Common myeloid progenitor, CD34-positive (primary cell): ENCODE data around the gene SORCS1.

ENCODE experiments used
- CTCF ChIA-PET: fragments of 350-600 bp; sonication (Branson Sonifier 250); formaldehyde crosslinking; loops from one replicate; lab custom pipeline; 2021; ENCODE audit warnings: antibody characterized with exemption; lab: Charles Lee
- POLR2A ChIA-PET: fragments of 350-600 bp; sonication (Branson Sonifier 250); formaldehyde crosslinking; loops from one replicate; lab custom pipeline; 2021; ENCODE audit warnings: antibody characterized with exemption; lab: Charles Lee
- DNase-seq, 3 donors: peaks; one replicate each; pipeline versions ENCODE4 v3.0.0 to v3.0.0-alpha.2; 2013
- H3K27ac ChIP-seq, 2 experiments: 1 replicate in 1 of 2; 2 replicates in 1 of 2; pipeline ENCODE4 v1.7.0; 2013; ENCODE audit warnings: inconsistent platforms in 2 of 2, low read length in 2 of 2, mild to moderate bottlenecking in 2 of 2, low read depth in 1 of 2, moderate library complexity in 1 of 2; ENCODE audit not compliant: severe bottlenecking in 2 of 2, insufficient read depth in 1 of 2, poor library complexity in 1 of 2
- H3K27me3 ChIP-seq, 5 experiments: replicated peaks in 2 of 5; 1 replicate in 3 of 5; 2 replicates in 2 of 5; pipeline versions ENCODE4 v1.6.1 to v1.7.0; 2013; ENCODE audit warnings: low read length in 4 of 5, mild to moderate bottlenecking in 2 of 5, moderate library complexity in 2 of 5, inconsistent platforms in 1 of 5; ENCODE audit not compliant: insufficient read depth in 5 of 5, control insufficient read depth in 4 of 5
- H3K36me3 ChIP-seq, 4 experiments: 1 replicate in 2 of 4; 2 replicates in 2 of 4; pipeline versions ENCODE4 v1.6.1 to v1.7.0; 2013; ENCODE audit warnings: low read length in 3 of 4, control low read depth in 1 of 4, mild to moderate bottlenecking in 1 of 4; ENCODE audit not compliant: control insufficient read depth in 4 of 4, insufficient read depth in 4 of 4
- H3K4me1 ChIP-seq, 4 experiments: 1 replicate in 3 of 4; 2 replicates in 1 of 4; pipeline versions ENCODE4 v1.6.1 to v1.7.1; 2013; ENCODE audit warnings: low read length in 3 of 4, mild to moderate bottlenecking in 3 of 4, control low read depth in 1 of 4, inconsistent platforms in 1 of 4, moderate library complexity in 1 of 4; ENCODE audit not compliant: control insufficient read depth in 4 of 4, insufficient read depth in 4 of 4; ENCODE audit errors: control extremely low read depth in 1 of 4
- H3K4me3 ChIP-seq, 7 experiments: 1 replicate in 4 of 7; 2 replicates in 3 of 7; pipeline versions ENCODE4 v1.5.1 to v1.7.0; 2013; ENCODE audit warnings: mild to moderate bottlenecking in 7 of 7, low read length in 6 of 7, moderate library complexity in 6 of 7, inconsistent platforms in 2 of 7, low read depth in 2 of 7, control low read depth in 1 of 7; ENCODE audit not compliant: insufficient read depth in 4 of 7, control insufficient read depth in 1 of 7; ENCODE audit errors: extremely low read depth in 1 of 7
- H3K9me3 ChIP-seq, 5 experiments: 1 replicate in 4 of 5; 2 replicates in 1 of 5; pipeline versions ENCODE4 v1.6.1 to v1.7.1; 2013; ENCODE audit warnings: low read length in 4 of 5, mild to moderate bottlenecking in 2 of 5, inconsistent platforms in 1 of 5, low read depth in 1 of 5, moderate library complexity in 1 of 5; ENCODE audit not compliant: control insufficient read depth in 4 of 5, insufficient read depth in 2 of 5; ENCODE audit errors: control extremely low read depth in 1 of 5
- WGBS: methylation state at CpG from one replicate; pipeline ENCODE4 v1.1.5; 2013; ENCODE audit not compliant: insufficient coverage; 5-methylcytosine and 5-hydroxymethylcytosine counted together

The SORCS1 gene

DNA sequence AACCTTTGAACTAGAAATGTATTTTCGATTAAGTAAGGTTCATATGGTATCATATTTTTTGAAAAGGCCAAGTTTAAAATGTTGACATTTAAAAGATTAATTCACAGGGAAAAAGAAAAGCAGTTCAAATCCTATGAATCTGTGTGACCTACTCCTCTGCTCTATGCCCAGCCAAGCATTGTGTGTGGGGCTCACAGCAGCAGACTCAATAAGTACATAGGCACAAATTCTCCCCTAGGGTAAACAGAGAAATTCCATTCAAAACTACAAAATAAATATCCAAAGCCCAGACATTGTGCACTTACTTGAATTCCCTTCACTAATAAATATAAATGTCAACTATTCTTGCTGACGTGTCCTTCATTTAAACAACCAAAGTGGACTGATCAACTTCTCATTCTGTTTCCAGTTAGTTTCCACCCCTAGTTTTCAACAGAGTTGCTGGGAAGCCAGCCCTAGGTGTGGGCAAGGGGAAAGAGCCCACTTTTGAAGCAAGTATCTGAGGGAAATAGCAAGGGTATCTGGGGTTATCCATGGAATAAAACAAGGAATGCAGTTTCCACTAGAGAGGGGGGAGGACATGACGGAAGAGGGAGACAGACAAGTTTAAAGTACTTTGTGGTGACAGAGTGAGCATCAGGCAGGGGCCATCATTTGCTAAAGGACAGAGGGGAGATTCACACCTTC is 533.3 kb downstream of the SORCS1 start:
- peaks cover 0 to 2% (median 0%) of the 10 kb centered on the region in 5 experiments for H3K27me3 ChIP-seq
- POLR2A ChIA-PET, result no interaction called here
- WGBS, result 100% methylated on average over 1 of the region's 3 CpGs
- H3K4me1 ChIP-seq, result no peaks in the 10 kb centered on the region
- no peak overlapping the region for H3K27ac ChIP-seq
- H3K4me3 ChIP-seq, result no peak overlapping the region
- no peak for DNase-seq
- CTCF ChIA-PET, result interaction anchor here (0.6 to 1.3 kb wide), 2 partner anchors 13 to 1941 kb away, joined by 3 to 4 read pairs; no protein-coding TSS in a partner anchor
- H3K9me3 ChIP-seq, result no peaks in the 10 kb centered on the region
- no peaks in the 10 kb centered on the region for H3K36me3 ChIP-seq

DNA sequence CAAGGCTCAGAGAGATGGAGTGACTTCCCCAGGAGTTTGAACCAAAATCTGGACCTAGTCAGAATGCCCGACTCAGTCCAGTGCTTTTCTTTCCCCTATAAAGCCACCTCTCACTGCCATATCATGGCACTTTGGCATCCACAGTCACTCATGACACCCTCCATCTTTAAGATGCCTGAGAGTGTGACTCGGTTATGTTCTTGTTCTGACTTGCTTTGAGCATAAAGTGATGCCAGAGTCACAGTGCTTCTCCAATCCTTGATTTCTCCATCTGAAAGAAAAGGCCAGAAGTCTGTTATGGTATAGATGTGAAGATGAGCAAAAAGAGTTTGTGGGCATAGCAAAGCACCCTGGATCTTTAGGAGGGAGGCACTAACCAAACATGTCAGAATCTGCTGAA is 538.1 kb downstream of the SORCS1 start:
- no peaks in the 10 kb centered on the region for H3K4me1 ChIP-seq
- no peaks in the 10 kb centered on the region for H3K9me3 ChIP-seq
- no peaks in the 10 kb centered on the region for H3K36me3 ChIP-seq
- H3K4me3 ChIP-seq, result no peak overlapping the region
- WGBS, result 100% methylated on average over 2 of the region's 2 CpGs
- no peak for DNase-seq
- CTCF ChIA-PET, result no interaction called here
- no peak overlapping the region for H3K27ac ChIP-seq
- POLR2A ChIA-PET, result no interaction called here
- H3K27me3 ChIP-seq, result peaks cover 0 to 2% (median 0%) of the 10 kb centered on the region in 5 experiments

DNA sequence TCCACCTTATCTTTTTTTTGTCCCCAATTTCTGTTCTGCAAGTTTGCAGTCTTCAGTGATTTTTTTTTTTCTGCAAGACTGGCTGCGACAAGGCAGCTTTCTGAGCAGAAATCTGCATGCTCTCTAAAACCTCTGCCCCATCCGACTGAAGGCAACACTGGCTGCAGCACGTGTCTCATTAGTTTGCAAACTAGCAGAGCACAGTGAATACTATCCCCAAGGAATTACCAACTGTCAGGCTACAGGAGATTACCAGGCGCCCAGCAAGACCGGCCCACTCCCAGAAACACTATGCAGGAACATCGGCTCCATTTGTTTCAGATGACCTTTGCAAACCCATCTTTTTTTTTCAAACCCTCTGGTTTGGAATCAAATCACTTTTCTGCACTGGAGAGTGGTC is 538.8 kb downstream of the SORCS1 start:
- no peak overlapping the region for H3K27ac ChIP-seq

DNA sequence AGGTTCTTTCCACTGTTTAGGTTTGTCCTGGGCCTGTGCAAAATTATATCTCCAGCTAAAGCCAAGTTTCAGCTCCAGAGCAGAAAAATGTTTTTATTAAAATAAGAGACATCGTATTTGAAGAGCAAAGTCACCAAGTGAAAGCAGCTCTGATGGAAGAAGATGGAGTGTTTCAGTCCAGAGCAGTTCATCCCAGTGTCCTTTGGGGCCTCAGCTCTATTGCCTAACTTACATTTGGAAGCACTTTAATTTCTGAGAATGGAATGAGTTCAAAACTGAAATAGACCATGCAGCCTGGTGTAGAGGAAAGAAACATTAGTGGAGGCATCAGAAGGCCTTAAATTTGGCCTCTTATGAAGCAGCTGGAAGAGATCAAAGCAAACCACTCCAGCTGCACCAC is 545.2 kb downstream of the SORCS1 start:
- POLR2A ChIA-PET, result no interaction called here
- Histone ChIP-seq H3K4me3 (no peak overlapping the region), H3K9me3 (no peaks in the 10 kb centered on the region), H3K27ac (no peak overlapping the region), H3K4me1 (no peaks in the 10 kb centered on the region), H3K27me3 (no peaks in the 10 kb centered on the region), H3K36me3 (no peaks in the 10 kb centered on the region)
- DNase-seq, result no peak
- WGBS, result 83% methylated on average over 1 of the region's 1 CpG
- CTCF ChIA-PET, result no interaction called here

More for the DNA sequence above, 538.8 kb downstream of the SORCS1 start:
- DNase-seq, result no peak
- WGBS, result 58% methylated on average over 3 of the region's 6 CpGs
- Histone ChIP-seq H3K27me3 (peaks cover 0 to 2% (median 0%) of the 10 kb centered on the region in 5 experiments), H3K4me3 (no peak overlapping the region), H3K4me1 (no peaks in the 10 kb centered on the region), H3K9me3 (no peaks in the 10 kb centered on the region), H3K36me3 (no peaks in the 10 kb centered on the region)
- CTCF ChIA-PET, result interaction anchor here (0.7 kb wide), 2 partner anchors 18 to 455 kb away, joined by 3 read pairs; no protein-coding TSS in a partner anchor
- POLR2A ChIA-PET, result no interaction called here

DNA sequence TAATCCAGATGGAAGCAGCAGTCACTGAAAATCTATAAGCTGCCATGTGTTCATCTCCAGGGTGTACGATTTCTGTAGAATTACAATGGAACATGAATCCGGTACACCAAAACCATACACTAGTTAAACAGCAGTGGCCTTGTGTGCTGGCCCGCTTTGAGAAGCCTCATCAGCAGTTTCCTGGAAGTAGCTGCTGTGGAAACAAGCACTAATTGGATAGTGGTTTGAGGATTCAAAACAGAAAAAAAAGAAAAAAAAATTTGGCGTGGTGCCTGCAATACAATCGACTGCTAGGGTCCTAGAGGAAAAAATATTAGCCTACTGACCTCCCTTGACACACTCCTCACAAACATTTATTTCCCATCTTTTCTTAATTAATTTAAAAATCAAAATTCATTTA is 545.9 kb downstream of the SORCS1 start:
- Histone ChIP-seq H3K9me3 (no peaks in the 10 kb centered on the region), H3K36me3 (no peaks in the 10 kb centered on the region), H3K4me3 (no peak overlapping the region), H3K27me3 (no peaks in the 10 kb centered on the region), H3K27ac (no peak overlapping the region), H3K4me1 (no peaks in the 10 kb centered on the region)
- POLR2A ChIA-PET, result no interaction called here
- WGBS, result no CpG with 5 or more reads among the region's 5 CpGs
- no peak for DNase-seq
- CTCF ChIA-PET, result no interaction called here

DNA sequence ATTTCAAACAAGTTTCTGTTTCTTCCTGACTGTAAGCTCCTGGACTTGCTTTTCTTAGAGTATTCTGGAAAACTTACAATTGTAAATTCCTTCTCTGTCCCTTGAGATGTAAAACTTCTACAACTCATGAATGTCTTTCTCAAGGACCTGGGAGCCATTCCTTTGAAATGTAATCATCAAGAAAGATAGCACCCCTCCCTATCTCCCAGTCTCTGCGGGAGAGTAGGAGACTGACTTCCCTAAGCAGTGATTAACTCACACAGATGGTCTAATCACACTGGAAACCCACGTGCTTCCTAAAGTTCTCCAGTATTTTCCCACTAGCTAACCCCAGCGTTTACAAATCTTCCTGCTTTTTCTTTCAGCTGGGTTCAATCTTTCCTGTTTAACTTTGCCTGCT is 549.4 kb downstream of the SORCS1 start:
- ChIA-PET CTCF (no interaction called here), POLR2A (no interaction called here)
- no peaks in the 10 kb centered on the region for H3K9me3 ChIP-seq
- no peak for DNase-seq
- WGBS, result 11% methylated on average over 3 of the region's 3 CpGs
- H3K4me3 ChIP-seq, result no peak overlapping the region
- H3K27ac ChIP-seq, result no peak overlapping the region
- no peaks in the 10 kb centered on the region for H3K27me3 ChIP-seq
- H3K36me3 ChIP-seq, result no peaks in the 10 kb centered on the region
- no peaks in the 10 kb centered on the region for H3K4me1 ChIP-seq

DNA sequence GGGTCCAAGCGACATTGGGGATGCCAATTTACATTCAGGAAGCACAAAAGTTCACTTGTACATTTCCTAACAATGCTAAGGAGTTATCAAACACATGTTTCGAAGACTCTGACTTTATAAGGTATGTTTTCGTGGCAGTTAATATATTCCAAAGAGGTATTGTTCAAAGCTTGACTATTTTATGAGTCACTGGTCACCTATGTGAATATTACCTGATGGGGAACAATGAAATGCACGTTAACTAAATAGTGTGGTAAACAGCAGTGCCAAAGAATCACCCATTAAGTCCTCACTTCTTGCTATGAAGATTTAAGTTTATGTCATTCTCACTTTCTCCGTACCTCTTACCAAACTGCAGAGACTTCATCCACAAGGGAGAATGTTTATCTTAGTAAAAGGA is 550.2 kb downstream of the SORCS1 start:
- H3K27me3 ChIP-seq, result no peaks in the 10 kb centered on the region
- no peak for DNase-seq
- H3K4me3 ChIP-seq, result no peak overlapping the region
- WGBS, result no CpG with 5 or more reads among the region's 5 CpGs
- ChIA-PET CTCF (no interaction called here), POLR2A (no interaction called here)
- no peaks in the 10 kb centered on the region for H3K9me3 ChIP-seq
- H3K36me3 ChIP-seq, result no peaks in the 10 kb centered on the region
- no peaks in the 10 kb centered on the region for H3K4me1 ChIP-seq
- no peak overlapping the region for H3K27ac ChIP-seq
